ENCODE results near the gene CHRNB4.

Gene CHRNB4

DNA sequence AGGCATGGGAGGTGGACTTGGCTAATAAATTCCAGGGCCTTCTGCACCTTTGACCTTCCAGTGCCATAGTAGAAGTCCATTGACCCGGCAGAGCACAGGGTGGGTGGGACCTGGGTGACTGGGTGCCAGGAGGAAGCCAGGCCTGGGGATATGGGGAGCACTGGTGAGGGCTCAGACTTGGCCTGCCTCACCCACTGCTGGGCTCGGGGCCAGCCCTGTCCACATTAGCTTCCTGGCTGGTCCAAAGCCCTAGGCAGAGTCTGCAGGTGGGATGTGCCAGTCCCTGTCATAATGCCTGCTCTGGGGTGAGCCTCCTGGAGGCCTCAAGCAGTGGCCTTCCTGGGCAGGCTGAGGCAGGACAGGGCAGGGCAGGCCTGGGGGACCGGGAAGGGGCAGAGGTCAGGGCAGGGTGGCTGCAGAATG, 38.1 kb upstream of the CHRNB4 start:
- no peak overlapping the region for H3K4me2 ChIP-seq (ENCODE audit: low read length)
- H4K5ac ChIP-seq (ENCODE audit: low read length), result no peak overlapping the region
- no peak overlapping the region for H2BK120ac ChIP-seq (ENCODE audit: low read depth, low read length)
- no peak overlapping the region for H3K4ac ChIP-seq (ENCODE audit: low read depth, low read length)
- no peak overlapping the region for H3K9ac ChIP-seq (ENCODE audit: low read length)
- no CpG with 5 or more reads among the region's 3 CpGs for WGBS (ENCODE audit: extremely low coverage, insufficient coverage, low lambda C conversion rate)
- H3K79me2 ChIP-seq (ENCODE audit: control insufficient read depth, insufficient read depth, low read length), result no peaks in the 10 kb centered on the region
- H2BK15ac ChIP-seq (replicated peaks; ENCODE audit: low read depth), result no peak overlapping the region
- H3K23ac ChIP-seq (ENCODE audit: low read length), result no peak overlapping the region
- DNase-seq, result no peak
- H3K79me1 ChIP-seq (ENCODE audit: low read length), result no peaks in the 10 kb centered on the region
- no peaks in the 10 kb centered on the region for H3K36me3 ChIP-seq (ENCODE audit: control insufficient read depth, insufficient read depth, low read length)
- no peak overlapping the region for H3K56ac ChIP-seq (ENCODE audit: low read length)
- no peak overlapping the region for H3K27ac ChIP-seq (ENCODE audit: low read depth, low read length)
- H3K4me3 ChIP-seq (ENCODE audit: low read length), result no peak overlapping the region
- no peak overlapping the region for H3K18ac ChIP-seq (ENCODE audit: low read length)
- no peak overlapping the region for H4K8ac ChIP-seq (ENCODE audit: low read depth, low read length)
- H3K27me3 ChIP-seq (ENCODE audit: insufficient read depth, low read length, poor library complexity), result no peaks in the 10 kb centered on the region
- H3K4me1 ChIP-seq (ENCODE audit: control insufficient read depth, low read depth, low read length), result peaks cover 11% of the 10 kb centered on the region
- H2BK5ac ChIP-seq (ENCODE audit: low read length), result no peak overlapping the region
- H2AK5ac ChIP-seq (ENCODE audit: low read length), result no peak overlapping the region

GRCh38 chr15:78676424-78677110, 35.6 kb upstream of the CHRNB4 start:
- H3K23ac ChIP-seq (ENCODE audit: low read length), result no peak overlapping the region
- no peak overlapping the region for H3K4me2 ChIP-seq (ENCODE audit: low read length)
- no peak for DNase-seq
- no peak overlapping the region for H4K8ac ChIP-seq (ENCODE audit: low read depth, low read length)
- H3K79me2 ChIP-seq (ENCODE audit: control insufficient read depth, insufficient read depth, low read length), result no peaks in the 10 kb centered on the region
- no peak overlapping the region for H3K56ac ChIP-seq (ENCODE audit: low read length)
- H2BK120ac ChIP-seq (ENCODE audit: low read depth, low read length), result no peak overlapping the region
- no peaks in the 10 kb centered on the region for H3K79me1 ChIP-seq (ENCODE audit: low read length)
- no peak overlapping the region for H3K18ac ChIP-seq (ENCODE audit: low read length)
- H3K27ac ChIP-seq (ENCODE audit: low read depth, low read length), result no peak overlapping the region
- no peak overlapping the region for H3K4ac ChIP-seq (ENCODE audit: low read depth, low read length)
- peaks cover 11% of the 10 kb centered on the region for H3K4me1 ChIP-seq (ENCODE audit: control insufficient read depth, low read depth, low read length)
- H3K4me3 ChIP-seq (ENCODE audit: low read length), result no peak overlapping the region
- no CpG with 5 or more reads among the region's 12 CpGs for WGBS (ENCODE audit: extremely low coverage, insufficient coverage, low lambda C conversion rate)
- no peaks in the 10 kb centered on the region for H3K36me3 ChIP-seq (ENCODE audit: control insufficient read depth, insufficient read depth, low read length)
- no peak overlapping the region for H3K9ac ChIP-seq (ENCODE audit: low read length)
- no peaks in the 10 kb centered on the region for H3K27me3 ChIP-seq (ENCODE audit: insufficient read depth, low read length, poor library complexity)
- no peak overlapping the region for H2BK5ac ChIP-seq (ENCODE audit: low read length)
- no peak overlapping the region for H2BK15ac ChIP-seq (replicated peaks; ENCODE audit: low read depth)
- no peak overlapping the region for H2AK5ac ChIP-seq (ENCODE audit: low read length)
- H4K5ac ChIP-seq (ENCODE audit: low read length), result no peak overlapping the region

DNA sequence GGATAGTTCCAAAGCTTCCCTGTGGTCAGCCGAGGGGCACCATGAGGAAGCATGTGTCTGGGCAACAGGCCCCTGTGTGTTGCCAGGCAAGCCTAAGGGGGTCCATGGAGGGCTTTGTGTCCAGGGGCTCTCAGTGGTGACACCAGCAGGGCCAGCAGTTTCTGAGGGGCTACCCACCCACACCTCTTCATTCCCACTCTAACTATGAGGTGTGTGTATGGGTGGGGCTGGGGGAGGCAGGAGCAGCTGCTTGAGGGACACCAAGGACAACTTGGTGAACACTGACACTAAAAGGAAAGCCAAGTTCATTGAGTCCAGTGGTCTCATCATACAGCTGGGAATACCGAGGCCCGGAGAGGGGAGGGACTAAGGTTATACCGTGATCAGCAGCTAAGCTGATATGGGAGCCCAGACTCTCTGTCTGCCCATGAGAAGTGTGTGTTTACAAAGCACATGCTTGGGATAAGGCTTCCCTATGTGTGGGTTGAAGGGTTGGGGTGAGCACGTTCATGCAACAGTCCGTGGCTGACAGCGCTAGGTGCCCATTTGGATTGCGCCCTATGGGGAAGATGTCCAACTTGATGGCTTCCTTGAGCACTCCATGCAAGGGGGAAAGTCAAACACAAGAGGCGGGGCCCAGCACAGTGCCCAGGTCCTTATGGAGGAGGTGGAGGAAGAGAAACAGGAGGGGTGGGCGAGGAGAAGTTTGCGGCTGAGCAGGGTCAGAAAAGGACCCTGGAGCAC, 34.8 kb upstream of the CHRNB4 start:
- Histone ChIP-seq H3K79me1 (ENCODE audit: low read length) (no peaks in the 10 kb centered on the region), H3K9ac (ENCODE audit: low read length) (no peak overlapping the region), H4K5ac (ENCODE audit: low read length) (no peak overlapping the region), H2BK120ac (ENCODE audit: low read depth, low read length) (no peak overlapping the region), H3K36me3 (ENCODE audit: control insufficient read depth, insufficient read depth, low read length) (no peaks in the 10 kb centered on the region), H4K8ac (ENCODE audit: low read depth, low read length) (no peak overlapping the region), H2BK5ac (ENCODE audit: low read length) (no peak overlapping the region), H3K4ac (ENCODE audit: low read depth, low read length) (no peak overlapping the region), H3K23ac (ENCODE audit: low read length) (no peak overlapping the region), H2BK15ac (replicated peaks; ENCODE audit: low read depth) (no peak overlapping the region), H2AK5ac (ENCODE audit: low read length) (no peak overlapping the region), H3K56ac (ENCODE audit: low read length) (no peak overlapping the region), H3K4me3 (ENCODE audit: low read length) (no peak overlapping the region), H3K79me2 (ENCODE audit: control insufficient read depth, insufficient read depth, low read length) (no peaks in the 10 kb centered on the region), H3K4me1 (ENCODE audit: control insufficient read depth, low read depth, low read length) (peaks cover 4% of the 10 kb centered on the region), H3K18ac (ENCODE audit: low read length) (no peak overlapping the region), H3K27me3 (ENCODE audit: insufficient read depth, low read length, poor library complexity) (no peaks in the 10 kb centered on the region), H3K27ac (ENCODE audit: low read depth, low read length) (no peak overlapping the region), H3K4me2 (ENCODE audit: low read length) (no peak overlapping the region)
- no peak for DNase-seq
- no CpG with 5 or more reads among the region's 11 CpGs for WGBS (ENCODE audit: extremely low coverage, insufficient coverage, low lambda C conversion rate)

DNA sequence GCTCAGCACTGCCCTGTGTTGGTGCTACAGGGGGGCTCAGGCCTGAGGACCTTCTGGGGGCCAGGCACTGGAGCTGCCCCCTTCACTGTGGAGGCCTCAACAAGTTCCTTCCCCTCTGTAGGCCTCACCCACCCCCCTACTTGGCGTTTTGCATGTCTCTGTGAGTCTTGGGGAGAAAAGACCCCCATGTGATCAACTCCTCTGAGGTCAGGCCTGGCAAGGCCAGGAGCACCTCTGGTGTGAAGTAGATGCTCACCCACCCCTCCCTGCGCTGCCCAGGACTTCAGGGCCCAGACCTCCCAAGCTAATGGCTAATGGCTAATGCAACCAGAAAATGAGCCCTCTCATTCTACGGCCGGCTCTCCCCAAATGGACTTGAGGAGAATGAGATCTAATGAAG, 34.2 kb upstream of the CHRNB4 start:
- H3K23ac ChIP-seq (ENCODE audit: low read length), result no peak overlapping the region
- no peak for DNase-seq
- no peaks in the 10 kb centered on the region for H3K79me2 ChIP-seq (ENCODE audit: control insufficient read depth, insufficient read depth, low read length)
- no peaks in the 10 kb centered on the region for H3K79me1 ChIP-seq (ENCODE audit: low read length)
- H3K27ac ChIP-seq (ENCODE audit: low read depth, low read length), result no peak overlapping the region
- no peak overlapping the region for H2BK5ac ChIP-seq (ENCODE audit: low read length)
- H3K4me3 ChIP-seq (ENCODE audit: low read length), result no peak overlapping the region
- no peak overlapping the region for H3K18ac ChIP-seq (ENCODE audit: low read length)
- no peak overlapping the region for H4K5ac ChIP-seq (ENCODE audit: low read length)
- H3K4me1 ChIP-seq (ENCODE audit: control insufficient read depth, low read depth, low read length), result peaks cover 3% of the 10 kb centered on the region
- H3K27me3 ChIP-seq (ENCODE audit: insufficient read depth, low read length, poor library complexity), result no peaks in the 10 kb centered on the region
- H3K4ac ChIP-seq (ENCODE audit: low read depth, low read length), result no peak overlapping the region
- H3K4me2 ChIP-seq (ENCODE audit: low read length), result no peak overlapping the region
- WGBS (ENCODE audit: extremely low coverage, insufficient coverage, low lambda C conversion rate), result no CpG with 5 or more reads among the region's 4 CpGs
- H4K8ac ChIP-seq (ENCODE audit: low read depth, low read length), result no peak overlapping the region
- no peak overlapping the region for H2AK5ac ChIP-seq (ENCODE audit: low read length)
- no peak overlapping the region for H2BK15ac ChIP-seq (replicated peaks; ENCODE audit: low read depth)
- no peak overlapping the region for H3K9ac ChIP-seq (ENCODE audit: low read length)
- H3K56ac ChIP-seq (ENCODE audit: low read length), result no peak overlapping the region
- no peaks in the 10 kb centered on the region for H3K36me3 ChIP-seq (ENCODE audit: control insufficient read depth, insufficient read depth, low read length)
- no peak overlapping the region for H2BK120ac ChIP-seq (ENCODE audit: low read depth, low read length)

GRCh38 chr15:78673917-78674444, 33.0 kb upstream of the CHRNB4 start:
- no peak overlapping the region for H3K4me3 ChIP-seq (ENCODE audit: low read length)
- WGBS (ENCODE audit: extremely low coverage, insufficient coverage, low lambda C conversion rate), result no CpG with 5 or more reads among the region's 3 CpGs

More at GRCh38 chr15:78673917-78674444, 33.0 kb upstream of the CHRNB4 start:
- Histone ChIP-seq H2BK5ac (ENCODE audit: low read length) (no peak overlapping the region), H3K36me3 (ENCODE audit: control insufficient read depth, insufficient read depth, low read length) (no peaks in the 10 kb centered on the region), H3K79me2 (ENCODE audit: control insufficient read depth, insufficient read depth, low read length) (no peaks in the 10 kb centered on the region), H3K4ac (ENCODE audit: low read depth, low read length) (no peak overlapping the region), H3K27me3 (ENCODE audit: insufficient read depth, low read length, poor library complexity) (no peaks in the 10 kb centered on the region), H3K4me2 (ENCODE audit: low read length) (no peak overlapping the region), H3K23ac (ENCODE audit: low read length) (no peak overlapping the region), H4K8ac (ENCODE audit: low read depth, low read length) (no peak overlapping the region), H3K4me1 (ENCODE audit: control insufficient read depth, low read depth, low read length) (peaks cover 3% of the 10 kb centered on the region), H2BK120ac (ENCODE audit: low read depth, low read length) (no peak overlapping the region), H3K56ac (ENCODE audit: low read length) (no peak overlapping the region), H3K79me1 (ENCODE audit: low read length) (no peaks in the 10 kb centered on the region), H4K5ac (ENCODE audit: low read length) (no peak overlapping the region), H3K9ac (ENCODE audit: low read length) (no peak overlapping the region), H3K27ac (ENCODE audit: low read depth, low read length) (no peak overlapping the region), H2BK15ac (replicated peaks; ENCODE audit: low read depth) (no peak overlapping the region), H2AK5ac (ENCODE audit: low read length) (no peak overlapping the region), H3K18ac (ENCODE audit: low read length) (no peak overlapping the region)
- DNase-seq, result no peak
